Measurements from ENCODE around the gene CDKN1A. TPM values are rescaled to one million over a fixed set of nuclear protein-coding genes. Genes with fewer than 3 reads are reported as not detected.
A peak's percentile ranks its signal among the peaks of the same experiment; 100 is the strongest.
"Not testable (repeated sequence)": the region's sequence is repeated elsewhere in the genome, so short reads cannot be mapped to it uniquely, and the experiment has no call there.

The CDKN1A gene
- total RNA-seq, result 343 and 516 TPM in 2 replicates

GRCh38 chr6:36678488-36679042 lies at the start of gene CDKN1A:
Gene CDKN1A (plus strand): TSS chr6:36678714. CDS start chr6:36684102, 5,388 bp downstream.
- DNase-seq (ENCODE audit: low read depth), result peak; percentile 74

- DNase-seq (ENCODE audit: low read depth), result no peak
Measured at GRCh38 chr6:36629784-36630183, 48.7 kb upstream of the CDKN1A start.

- DNase-seq (ENCODE audit: low read depth), result peak; percentile 35
Measured at GRCh38 chr6:36631326-36632011, 47.0 kb upstream of the CDKN1A start.

- DNase-seq (ENCODE audit: low read depth), result no peak
Measured at GRCh38 chr6:36633370-36633769, 45.1 kb upstream of the CDKN1A start.

- DNase-seq (ENCODE audit: low read depth), result peak; percentile 70
Measured at GRCh38 chr6:36633915-36634314, 44.6 kb upstream of the CDKN1A start.

GRCh38 chr6:36634317-36635108 lies 44.0 kb upstream of the CDKN1A start:
- no peak for DNase-seq (ENCODE audit: low read depth)

- DNase-seq (ENCODE audit: low read depth), result no peak
Measured at GRCh38 chr6:36636283-36636682, 42.2 kb upstream of the CDKN1A start.

- DNase-seq (ENCODE audit: low read depth), result no peak
Measured at GRCh38 chr6:36636687-36637418, 41.7 kb upstream of the CDKN1A start.

- no peak for DNase-seq (ENCODE audit: low read depth)
Measured at GRCh38 chr6:36638579-36638978, 39.9 kb upstream of the CDKN1A start.

GRCh38 chr6:36639171-36639808 lies 39.2 kb upstream of the CDKN1A start:
- DNase-seq (ENCODE audit: low read depth), result no peak

- DNase-seq (ENCODE audit: low read depth), result no peak
Measured at GRCh38 chr6:36641543-36641942, 37.0 kb upstream of the CDKN1A start.

- peak; percentile 90 for DNase-seq (ENCODE audit: low read depth)
Measured at GRCh38 chr6:36642913-36643817, 35.3 kb upstream of the CDKN1A start.

- DNase-seq (ENCODE audit: low read depth), result no peak
Measured at GRCh38 chr6:36643977-36644376, 34.5 kb upstream of the CDKN1A start.

- no peak for DNase-seq (ENCODE audit: low read depth)
Measured at GRCh38 chr6:36649086-36649485, 29.4 kb upstream of the CDKN1A start.

GRCh38 chr6:36649701-36650484 lies 28.6 kb upstream of the CDKN1A start:
- no peak for DNase-seq (ENCODE audit: low read depth)

- DNase-seq (ENCODE audit: low read depth), result no peak
Measured at GRCh38 chr6:36650848-36651478, 27.6 kb upstream of the CDKN1A start.

GRCh38 chr6:36651659-36652379 lies 26.7 kb upstream of the CDKN1A start:
- DNase-seq (ENCODE audit: low read depth), result no peak

GRCh38 chr6:36654469-36654868 lies 24.0 kb upstream of the CDKN1A start:
- not testable (repeated sequence) for DNase-seq (ENCODE audit: low read depth)

All from renal cortical epithelial cell (primary cell).